IPS DF 19.7 (cell line): ENCODE data around the gene ORM1.
"Not testable (repeated sequence)": the region's sequence is repeated elsewhere in the genome, so short reads cannot be mapped to it uniquely, and the experiment has no call there.

Experiments
- DNase-seq: peaks from one replicate; pipeline ENCODE4 v3.0.0-alpha.2; 2013; ENCODE audit warnings: low read depth, low spot score

ORM1 gene

DNA sequence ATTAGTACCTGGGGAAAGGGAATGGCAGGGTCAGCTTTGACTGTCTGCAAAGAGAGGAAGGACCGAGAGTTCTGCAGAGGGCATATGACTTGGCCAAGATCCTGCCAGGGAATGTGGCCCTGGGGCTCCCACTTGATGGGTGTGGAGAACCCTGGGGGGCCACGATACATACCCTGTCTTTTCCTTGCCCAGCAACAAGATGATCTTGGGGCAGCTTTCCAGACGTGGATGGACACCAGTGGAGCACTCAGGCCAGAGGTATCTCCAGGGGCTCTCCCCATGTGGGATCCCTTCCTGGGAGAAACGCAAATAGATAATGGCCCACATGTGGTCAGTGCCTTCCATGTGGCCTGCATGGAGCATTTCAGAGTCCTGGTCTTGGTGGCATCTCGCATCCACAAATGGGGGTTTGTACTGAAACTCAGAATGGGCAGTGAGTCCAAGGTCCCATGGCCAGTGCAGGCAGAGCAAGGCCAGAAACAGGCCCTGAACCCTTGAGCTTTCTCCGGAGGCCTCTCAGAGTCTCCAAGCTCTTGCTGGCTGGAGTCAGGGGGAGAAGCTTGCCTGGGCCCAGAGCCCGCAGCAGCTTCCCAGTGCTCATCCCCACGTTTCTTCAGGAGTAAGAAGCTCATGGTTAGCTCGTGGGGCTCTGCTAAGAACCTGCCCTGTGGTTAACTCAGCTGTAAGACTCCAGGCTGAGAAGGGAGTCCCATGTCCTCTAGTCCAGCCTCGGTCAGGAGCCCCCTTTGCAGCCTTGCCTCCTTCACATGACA lies 18.3 kb upstream of the ORM1 start:
- DNase-seq: no peak

DNA sequence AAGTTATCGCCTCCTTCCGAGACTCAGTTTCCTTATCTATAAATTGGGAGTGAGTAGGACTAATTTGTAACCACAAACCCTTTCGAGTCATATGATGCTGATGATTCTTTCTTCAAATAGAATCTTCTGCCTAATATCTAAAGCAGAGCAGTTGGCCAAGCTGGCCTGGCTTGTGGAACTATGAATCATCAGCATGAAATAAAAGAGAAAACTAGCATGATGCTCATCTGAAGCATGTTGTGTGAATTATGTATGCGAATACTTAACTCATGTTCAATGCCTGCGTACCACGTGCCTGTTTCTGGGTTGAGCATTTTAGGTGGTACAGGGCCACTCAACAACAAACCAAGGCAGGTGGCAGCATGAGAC lies 15.0 kb upstream of the ORM1 start:
- no peak for DNase-seq

DNA sequence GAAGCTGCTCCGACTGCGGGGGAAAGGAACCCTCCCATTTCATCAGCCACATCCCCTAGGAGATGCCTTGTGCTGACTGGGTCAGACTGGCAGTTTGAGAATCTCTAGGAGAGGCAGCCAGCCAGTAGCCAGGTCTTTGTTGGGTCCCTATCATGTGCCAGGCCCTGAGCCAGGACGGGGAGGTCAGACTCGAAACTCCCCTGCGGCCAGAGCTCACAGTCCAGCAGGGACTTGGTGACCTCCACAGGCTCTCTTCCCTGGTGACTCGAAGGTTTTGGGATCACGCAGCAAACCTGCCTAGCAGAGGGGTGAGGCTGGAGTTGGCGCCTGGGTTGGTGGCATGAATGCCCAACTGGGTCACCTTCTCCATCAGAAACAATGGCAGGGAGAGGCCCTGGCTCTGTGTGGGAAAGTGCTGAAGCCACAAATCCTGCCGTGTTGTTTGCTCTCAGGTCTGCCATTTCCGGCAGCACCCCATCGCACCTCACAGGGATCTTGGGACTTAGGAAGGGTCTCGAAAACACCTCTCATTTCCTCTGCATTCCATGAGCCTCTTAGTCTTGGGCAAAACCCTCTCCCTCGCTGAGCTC lies 14.4 kb upstream of the ORM1 start:
- no peak for DNase-seq

DNA sequence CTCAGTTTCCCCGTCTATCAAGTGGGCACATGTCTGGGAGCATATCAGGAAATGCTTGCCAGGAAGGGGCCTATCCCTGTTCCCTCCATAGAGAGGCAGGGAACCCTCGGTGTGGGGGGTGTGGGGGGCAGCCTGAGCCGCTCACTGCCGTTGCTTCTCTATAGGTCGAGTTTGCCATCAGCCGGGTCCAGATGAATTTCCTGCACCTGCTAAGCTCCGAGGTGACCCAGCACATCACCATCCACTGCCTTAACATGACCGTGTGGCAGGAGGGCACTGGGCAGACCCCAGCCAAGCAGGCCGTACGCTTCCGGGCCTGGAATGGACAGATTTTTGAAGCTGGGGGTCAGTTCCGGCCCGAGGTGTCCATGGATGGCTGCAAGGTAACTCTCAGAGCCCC lies 13.8 kb upstream of the ORM1 start:
- DNase-seq: no peak

DNA sequence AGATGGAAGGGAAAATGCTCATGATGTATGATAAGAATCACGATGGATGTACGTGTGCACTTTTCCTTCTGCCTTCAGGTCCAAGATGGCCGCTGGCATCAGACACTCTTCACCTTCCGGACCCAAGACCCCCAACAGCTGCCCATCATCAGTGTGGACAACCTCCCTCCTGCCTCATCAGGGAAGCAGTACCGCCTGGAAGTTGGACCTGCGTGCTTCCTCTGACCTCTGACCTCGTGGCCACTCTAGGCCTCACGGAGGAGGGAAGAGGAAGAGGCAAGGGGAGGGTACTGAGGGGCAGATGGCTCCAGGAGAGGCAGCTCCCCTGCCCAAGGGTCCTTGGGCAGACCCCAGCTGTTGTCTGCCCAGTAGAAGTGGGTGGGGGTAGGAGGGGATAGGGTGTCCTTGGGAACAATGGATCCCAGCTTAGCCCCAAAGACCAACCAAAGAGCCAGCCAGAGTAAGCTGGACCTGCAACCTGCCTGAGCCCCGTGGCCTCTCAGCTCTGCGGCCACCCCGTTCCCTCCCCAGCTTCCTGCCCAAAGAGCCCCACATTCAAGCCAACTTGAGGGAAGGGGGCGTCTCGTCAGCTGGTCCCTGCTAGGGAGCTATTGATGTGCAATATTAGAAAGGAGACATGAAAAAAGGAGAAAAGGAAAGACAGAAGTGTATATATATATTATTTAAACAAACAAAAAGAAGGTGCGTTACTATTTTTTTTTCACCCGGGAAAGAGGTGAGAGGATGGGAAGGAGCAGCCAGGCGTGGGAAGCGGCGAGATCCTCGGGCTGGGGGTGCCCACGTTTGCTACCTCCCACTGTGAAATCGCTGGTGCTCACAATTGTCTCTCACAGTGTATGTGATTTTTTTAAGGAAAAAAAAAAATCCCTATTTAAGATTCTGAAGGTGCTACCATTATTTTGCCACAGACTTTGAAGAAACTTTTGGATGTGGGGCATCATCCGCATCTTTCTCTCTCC lies 12.1 kb upstream of the ORM1 start:
- DNase-seq: no peak

DNA sequence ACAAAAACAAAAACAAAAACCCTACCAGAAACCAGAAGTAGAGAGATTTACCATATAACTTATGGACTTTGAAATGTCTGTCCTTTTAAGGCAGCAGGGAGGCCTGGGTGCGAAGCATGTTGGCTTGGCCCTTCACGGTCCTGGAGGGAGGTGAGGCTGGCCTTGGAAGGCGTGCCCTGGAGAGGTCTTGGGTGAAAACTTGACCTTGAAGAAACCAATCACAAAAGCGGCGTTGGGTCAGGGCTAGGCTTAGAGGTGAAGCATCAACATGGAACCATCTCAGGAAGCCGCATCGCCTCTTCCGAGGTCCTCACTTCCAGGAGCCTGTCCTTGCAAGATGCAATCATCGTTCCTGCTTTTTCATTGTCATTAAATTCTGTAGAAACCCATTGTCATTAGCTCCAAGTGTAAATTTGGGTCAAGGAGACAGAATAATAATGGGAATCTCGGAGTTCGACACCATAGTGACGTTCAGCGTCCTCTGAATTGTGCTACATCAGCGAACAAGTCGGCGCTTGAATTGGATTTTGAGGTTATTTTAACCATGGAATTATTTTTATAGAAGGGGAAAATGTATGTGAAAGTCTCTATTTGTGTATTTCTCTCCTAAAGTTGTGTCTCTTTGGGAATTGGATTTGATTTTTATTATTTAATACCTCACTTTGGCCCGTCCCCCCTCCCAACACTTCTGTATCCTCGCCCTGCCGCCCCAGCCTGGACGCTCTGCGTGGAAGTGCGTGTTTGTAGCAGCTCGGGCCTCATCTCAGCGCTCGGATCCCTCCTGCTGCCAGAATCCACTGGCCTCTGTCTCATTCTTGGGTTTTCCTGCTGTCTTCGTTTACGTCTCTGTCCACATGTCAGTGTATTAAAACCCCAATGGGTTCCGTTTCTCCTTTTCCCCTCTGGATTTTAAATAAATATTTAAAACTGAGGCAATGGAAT lies 11.1 kb upstream of the ORM1 start:
- no peak for DNase-seq

DNA sequence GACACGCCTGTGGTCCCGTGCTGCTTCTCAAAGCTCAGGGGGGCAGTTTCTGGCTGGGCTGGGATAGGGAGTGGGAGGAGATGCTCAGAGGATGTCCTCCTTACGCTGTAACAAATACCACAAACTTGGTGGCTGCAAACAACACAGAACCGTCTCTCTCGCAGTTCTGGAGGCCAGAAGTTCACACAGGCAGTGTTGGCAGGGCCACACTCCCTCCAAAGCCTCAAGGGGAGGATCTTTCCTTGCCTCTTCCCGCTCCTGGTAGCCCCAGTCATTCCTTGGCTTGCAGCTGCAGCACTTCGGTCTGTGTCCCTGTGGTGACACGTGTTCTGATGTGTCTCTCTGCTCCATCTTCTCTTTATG lies 10.4 kb upstream of the ORM1 start:
- no peak for DNase-seq

DNA sequence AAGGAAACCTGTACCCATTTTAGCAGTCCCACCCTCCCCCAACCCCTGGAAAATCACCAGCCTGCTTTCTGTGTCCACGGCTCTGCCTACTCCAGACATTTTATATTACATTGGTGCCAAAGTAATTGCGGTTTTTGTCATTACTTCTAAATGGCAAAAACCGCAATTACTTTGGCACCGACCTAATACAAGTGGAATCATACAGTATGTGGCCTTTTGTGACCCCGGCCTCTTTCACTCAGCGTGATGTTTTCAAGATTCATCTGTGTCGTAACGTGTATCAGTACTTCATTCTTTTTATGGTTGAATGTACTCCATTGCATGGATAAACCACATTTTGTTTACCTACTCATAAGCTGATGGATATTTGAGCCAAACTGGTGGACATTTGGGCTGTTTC lies 9.7 kb upstream of the ORM1 start:
- DNase-seq: no peak

DNA sequence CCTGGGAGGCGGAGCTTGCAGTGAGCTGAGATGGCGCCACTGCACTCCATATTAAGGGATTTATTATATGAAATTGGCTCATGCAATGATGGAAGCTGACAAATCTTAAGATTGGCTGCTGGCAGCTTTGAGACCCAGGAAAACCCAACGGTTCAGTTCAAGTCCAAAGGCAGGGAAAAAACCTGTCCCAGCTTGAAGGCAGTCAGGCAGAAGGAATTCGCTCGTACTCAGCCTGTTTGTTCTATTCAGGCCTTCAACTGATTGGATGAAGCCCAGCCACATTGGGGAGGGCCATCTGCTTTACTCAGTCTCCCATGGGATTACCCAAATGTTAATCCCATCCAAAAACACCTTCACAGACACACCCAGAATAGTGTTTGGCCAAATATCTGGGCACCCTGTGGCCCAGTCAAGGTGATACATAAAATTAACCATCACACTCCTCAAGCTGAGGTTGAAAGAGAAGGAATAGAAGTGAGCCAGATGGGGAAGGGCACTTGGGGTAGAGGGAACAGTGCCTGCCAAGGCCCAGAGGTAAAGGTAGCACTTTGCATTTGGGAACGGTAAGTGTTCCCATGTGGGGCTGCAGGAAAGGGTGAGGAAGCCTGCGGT lies 8.5 kb upstream of the ORM1 start:
- DNase-seq: no peak

DNA sequence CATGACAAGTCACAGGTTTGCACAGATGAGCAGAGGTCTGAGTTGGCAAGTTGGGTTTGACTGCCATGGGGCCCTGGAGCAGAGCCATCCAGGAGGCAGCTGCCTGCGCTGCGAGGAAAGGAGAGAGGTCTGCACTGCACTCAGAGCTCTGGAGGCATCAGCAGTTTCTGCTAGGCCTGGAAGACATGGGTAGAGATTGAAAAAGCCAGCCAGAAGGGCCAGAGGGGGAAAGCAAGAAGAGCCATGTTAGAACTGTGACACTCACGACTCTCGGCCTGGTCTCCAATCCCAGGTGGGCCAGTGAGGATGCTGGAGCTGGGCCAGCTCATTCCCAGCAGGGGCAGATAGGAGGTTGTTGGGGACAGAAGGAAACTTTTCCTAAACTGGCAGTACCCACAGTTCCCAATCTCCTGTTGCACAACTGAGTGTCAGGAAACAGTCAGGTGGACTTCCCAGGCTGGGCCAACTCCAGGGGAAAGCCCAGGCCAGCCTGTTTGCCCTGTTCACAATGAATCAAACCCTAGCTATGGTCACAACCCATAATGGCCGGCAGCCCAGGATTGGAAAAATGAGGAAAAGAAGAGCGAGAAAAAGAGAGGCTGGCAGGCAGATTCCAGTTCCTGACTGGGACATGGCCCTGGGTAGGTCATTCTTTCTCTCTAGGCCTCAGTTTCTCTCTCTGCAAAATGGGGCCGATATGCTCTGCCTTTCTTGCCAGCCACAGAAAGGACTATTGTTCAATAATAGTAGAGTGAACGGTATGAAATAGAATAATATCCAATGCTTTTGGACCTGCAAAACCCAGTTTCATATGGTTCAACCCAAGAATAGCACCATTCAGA lies 7.8 kb upstream of the ORM1 start:
- no peak for DNase-seq

DNA sequence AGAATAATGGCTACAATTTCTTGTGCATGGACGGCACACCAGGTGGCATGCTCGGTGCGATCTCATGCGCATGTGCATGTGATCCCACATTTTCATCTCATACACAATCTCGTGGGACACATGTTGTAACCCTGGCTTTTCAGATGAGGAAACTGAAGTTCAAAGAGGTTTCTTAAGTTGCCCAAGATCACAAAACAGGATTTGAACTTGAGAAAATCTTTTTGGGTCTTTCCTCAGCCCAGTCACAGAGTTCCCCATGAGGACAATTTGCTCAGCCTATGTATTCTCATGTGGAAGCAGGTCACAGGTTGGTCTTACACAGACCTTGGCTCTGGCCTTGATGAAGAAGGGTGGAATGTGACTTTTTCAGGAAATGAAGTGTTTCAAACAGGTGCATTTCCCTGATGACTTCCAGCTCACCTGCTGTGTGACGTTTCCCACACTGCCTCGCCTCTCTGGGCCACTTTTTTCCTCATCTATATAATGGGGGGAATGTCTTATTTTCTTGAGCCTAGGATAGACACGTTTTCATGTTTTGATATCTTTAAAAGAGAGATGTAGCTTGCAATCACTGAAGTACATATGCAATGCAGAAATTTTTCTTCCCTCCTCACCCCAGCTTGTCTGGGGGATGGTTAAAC lies 7.1 kb upstream of the ORM1 start:
- DNase-seq: no peak

DNA sequence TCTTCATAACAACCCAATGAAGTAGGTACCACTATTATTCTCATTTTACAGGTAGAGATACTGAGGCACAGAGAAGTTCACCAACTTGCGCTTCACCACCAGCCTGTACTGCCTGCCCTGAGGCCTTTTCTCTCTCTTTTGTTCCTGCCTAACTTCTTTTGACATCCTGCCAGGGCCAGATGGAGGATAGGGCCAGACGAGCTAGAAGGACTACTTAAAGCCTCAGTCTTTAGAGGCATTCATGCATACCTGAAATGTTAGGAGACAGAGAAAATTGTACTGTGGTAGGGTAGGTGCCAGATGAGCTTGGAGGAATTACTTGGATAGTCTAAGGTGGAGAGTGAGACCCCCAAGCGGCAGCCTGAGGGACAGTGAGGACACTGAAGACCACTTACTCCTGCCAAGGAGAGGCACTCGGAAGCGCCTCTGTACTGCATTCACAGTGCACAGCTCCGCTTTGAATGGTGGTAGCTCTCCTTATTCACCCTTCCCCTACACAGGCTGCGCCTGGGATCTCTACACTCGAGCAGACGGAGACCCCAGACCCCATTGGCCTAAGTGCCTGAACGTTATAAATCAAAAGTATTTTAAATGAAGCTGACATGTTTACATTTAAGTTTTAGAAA lies 6.2 kb upstream of the ORM1 start:
- DNase-seq: no peak

DNA sequence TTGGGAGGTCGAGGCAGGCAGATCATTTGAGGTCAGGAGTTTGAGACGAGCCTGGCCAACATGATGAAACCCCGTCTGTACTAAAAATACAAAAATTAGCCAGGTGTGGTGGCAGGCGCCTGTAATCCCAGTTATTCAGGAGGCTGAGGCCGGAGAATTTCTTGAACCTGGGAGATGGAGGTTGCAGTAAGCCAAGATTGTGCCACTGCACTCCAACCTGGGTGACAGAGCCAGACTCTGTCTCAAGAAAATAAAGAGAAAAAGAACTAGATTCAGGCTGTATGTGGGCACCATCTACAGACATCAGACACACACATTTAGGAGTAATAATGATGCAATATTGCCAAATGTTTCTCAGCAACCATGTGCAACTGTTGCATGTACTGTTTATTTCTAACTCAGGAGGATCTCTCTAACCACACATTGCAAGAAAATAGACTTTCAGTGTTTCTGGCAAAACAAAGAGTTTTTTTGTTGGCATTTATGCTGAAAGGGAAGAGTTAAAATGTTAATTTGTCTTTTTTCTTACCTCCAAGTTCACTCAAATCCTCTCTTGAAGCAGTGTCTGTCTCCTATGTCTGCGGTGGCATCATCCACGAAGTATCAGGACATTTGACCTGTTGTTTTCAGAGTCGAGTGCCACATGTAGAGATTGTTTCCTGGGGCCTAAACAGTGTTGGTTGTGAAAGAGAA lies 5.1 kb upstream of the ORM1 start:
- no peak for DNase-seq

DNA sequence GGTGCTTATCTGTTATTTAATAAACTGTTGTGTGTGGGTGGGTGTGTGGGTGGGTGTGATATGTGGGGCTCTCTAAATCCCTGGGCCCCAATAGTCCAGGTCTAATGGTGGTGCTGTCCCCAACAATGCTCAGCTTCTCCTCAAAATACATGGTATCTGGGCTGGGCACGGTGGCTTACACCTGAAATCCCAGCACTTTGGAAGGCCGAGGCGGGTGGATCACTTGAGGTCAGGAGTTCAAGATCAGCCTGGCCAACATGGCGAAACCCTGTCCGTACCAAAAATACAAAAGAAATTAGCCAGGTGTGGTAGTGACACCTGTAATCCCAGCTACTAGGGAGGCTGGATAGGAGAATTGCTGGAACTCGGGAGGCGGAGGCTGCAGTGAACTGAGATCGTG lies 4.5 kb upstream of the ORM1 start:
- DNase-seq: no peak

DNA sequence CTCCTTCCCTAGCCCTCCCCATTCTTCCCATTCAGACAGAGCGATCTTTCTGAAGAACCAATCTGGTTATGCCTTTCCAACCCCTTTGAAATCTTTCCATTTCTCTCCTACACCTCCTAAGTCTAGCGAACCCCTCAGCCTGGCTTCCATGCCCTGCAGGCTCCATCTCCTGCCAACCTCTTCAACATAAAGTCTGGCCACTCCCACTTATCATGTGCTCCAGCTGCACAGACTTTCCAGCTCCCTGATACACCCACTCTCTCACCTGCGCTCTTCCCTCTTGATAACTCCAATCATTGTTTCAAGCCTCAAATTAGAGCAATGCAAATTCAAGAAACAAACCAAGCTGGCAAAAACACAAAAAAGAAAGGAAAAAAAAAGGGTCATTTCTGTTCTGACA lies 3.8 kb upstream of the ORM1 start:
- no peak for DNase-seq

DNA sequence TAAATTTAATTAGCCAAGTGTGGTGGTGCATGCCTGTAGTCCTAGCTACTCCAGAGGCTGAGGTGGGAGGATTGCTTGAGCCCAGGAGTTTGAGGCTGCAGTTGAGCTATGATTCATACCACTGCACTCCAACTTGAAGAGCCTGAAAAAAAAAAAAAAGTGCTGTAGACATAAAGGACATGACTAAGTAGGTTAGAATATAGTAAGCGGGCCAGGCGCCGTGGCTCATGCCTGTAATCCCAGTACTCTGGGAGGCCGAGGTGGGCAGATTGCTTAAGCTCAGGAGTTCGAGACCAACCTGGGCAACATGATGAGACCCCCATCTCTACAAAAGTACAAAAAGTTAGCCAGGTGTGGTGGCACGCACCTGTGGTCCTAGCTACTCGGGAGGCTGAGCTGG lies 2.2 kb upstream of the ORM1 start:
- DNase-seq: not testable (repeated sequence)

DNA sequence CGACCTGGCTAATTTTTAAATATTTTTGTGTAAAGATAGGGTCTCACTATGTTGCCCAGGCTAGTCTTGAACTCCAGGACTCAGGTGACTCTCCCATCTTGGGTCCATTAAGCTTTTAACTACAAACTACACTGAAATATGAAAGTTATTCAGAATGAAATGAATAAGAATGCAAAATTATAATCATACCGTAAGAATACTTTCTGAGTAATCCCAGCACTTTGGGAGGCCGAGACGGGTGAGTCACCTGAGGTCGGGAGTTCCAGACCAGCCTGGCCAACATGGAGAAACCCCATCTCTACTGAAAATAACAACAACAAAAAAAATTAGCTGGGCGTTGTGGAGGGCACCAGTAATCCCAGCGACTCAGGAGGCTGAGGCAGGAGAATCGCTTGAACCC lies 1.1 kb upstream of the ORM1 start:
- no peak for DNase-seq

DNA sequence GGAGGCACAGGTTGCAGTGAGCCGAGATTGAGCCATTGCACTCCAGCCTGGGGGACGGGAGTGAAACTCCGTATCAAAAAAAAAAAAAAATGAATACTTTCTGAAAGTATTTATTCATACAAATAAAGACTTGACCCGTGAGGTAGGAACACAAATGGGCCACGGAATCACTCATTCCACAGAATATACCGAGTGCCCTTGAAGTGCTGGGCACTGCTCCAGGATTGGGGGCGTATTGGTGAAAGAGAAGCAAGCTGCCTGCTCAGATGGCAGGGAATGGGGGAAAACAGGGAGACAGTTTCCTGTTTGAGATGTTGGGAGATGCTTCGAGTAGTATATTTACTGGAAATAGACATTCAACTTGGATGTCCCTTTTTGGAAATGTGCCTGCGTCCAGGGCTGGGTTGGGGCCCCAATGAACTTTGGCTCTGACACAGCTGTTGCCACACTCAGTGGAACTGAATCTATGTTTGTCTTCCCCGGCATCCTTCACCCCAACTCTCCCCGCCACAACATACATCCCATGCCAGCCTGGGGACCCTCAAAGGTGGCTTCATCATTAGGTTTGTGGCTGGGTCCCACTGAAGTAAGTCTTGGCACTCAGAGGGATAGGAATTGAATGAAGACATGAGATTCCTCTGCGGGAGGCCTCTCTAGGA lies 609 bp upstream of the ORM1 start:
- DNase-seq: not testable (repeated sequence)
